GM19193 (cell line): ENCODE data around the gene DUS3L.

Experiments used
- POLR2A ChIP-seq: IDR thresholded peaks from 4 replicates; pipeline ENCODE4 v1.6.1; 2011; ENCODE audit not compliant: insufficient read depth, insufficient read length; ENCODE audit errors: extremely low read depth

Gene DUS3L

DNA sequence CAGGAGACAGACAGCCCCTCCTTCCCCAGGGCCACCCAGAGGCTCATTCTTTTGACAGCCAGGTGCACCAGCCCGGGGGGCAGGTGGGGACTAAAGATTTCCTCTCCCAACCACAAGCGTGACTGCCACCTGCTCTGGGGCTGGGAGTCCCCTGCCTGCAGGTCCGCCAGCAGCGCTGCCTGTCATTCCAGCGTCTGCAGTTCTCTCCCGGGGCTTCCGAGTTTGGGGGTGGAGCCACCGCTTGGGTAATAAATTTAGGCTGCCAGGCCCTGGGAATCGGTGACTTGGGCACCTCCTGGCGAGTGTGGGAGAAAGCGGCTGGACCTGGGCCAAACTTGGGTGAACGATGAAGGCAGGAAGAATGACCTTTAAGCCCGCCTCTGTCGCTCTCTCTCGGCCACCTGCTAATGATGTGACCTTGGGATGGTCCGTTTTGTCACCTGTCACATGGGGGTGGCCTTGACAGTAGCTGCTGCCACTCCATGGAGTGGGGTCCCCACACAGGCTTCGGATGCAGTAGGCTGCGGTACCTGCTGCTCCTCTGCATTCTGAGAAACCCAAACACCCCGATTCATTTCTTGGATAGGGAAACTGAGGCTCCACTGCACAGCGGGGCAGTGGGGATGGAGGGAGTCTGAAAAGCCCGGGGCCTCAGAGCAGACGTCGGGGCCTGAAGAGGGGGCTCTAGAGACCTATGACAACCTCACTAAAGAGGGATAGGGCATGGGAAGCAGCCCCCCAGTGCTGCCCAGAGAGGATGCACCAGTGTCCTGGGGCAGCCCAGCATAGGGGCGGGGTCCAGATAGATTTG lies 35.8 kb upstream of the DUS3L start:
- TF ChIP-seq POLR2A = no peak

- TF ChIP-seq POLR2A = no peak
Measured at GRCh38 chr19:5825178-5825577, 34.2 kb upstream of the DUS3L start.

- no peak for TF ChIP-seq POLR2A
Measured at GRCh38 chr19:5824751-5825150, 33.8 kb upstream of the DUS3L start.

DNA sequence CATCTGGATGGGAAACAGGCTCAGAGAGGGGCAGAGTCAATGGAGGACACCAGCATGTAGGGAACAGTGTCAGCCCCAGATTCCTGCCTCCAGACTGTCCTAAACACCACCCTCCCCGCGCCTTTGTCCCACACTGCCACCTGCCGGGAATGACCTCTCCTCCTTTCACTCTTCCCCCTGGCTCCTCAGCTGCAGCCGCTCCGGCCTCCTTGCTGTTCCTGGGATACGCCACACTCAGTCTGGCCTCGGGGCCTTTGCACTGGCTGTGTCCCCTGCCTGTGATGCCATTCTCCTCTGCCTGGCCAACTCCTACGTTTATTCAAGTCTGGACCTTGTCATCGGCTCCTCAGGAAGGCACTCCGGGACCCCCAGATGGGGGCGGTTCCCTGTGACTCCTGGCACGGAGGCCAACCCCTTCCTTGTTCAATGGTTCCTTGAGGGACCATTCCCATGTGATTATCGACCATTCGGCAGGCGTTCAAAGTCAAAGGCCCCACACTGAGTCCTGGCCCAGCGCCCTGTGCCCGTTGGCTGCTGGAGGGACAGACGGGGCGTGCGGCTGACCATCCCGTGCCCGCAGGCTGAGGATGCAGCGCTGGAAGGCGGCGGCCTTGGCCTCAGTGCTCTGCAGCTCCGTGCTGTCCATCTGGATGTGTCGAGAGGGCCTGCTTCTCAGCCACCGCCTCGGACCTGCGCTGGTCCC lies 32.8 kb upstream of the DUS3L start:
- TF ChIP-seq POLR2A = no peak

DNA sequence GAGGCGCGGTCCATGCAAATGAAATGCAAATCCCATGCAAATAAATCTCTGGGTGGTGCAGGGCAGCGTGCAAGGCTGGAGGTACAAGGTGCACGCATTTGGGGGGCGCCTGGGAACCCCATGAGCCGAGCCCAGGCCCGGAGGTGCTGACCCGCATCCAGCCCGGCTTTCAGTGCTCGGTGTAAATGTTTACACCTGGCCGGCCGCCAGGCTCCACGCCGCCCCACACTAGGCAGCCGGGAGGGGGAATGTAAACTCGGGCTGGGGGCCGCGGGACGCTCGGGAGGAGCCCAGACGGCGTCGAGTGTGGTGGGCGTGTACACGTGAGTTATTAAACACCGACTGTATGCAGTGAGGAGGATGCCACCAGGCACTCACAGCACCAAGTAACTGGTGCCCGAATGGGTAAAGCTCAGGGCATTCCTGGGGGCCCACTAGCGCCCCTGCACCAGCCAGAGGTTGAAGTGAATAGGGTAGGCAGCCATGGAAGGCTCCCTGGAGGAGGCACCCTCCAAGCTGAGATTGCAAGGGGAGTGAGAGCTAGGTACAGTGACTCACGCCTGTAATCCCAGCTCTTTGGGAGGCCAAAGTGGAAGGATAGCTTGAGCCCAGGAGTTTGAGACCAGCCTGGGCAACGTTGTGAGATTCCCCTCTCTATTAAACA lies 31.4 kb upstream of the DUS3L start:
- TF ChIP-seq POLR2A = no peak

GRCh38 chr19:5821521-5822180 lies 30.7 kb upstream of the DUS3L start:
- TF ChIP-seq POLR2A = no peak

GRCh38 chr19:5820785-5821184 lies 29.8 kb upstream of the DUS3L start:
- no peak for TF ChIP-seq POLR2A

- no peak for TF ChIP-seq POLR2A
Measured at GRCh38 chr19:5818594-5818993, 27.6 kb upstream of the DUS3L start.

- TF ChIP-seq POLR2A = no peak
Measured at GRCh38 chr19:5817218-5817617, 26.3 kb upstream of the DUS3L start.

DNA sequence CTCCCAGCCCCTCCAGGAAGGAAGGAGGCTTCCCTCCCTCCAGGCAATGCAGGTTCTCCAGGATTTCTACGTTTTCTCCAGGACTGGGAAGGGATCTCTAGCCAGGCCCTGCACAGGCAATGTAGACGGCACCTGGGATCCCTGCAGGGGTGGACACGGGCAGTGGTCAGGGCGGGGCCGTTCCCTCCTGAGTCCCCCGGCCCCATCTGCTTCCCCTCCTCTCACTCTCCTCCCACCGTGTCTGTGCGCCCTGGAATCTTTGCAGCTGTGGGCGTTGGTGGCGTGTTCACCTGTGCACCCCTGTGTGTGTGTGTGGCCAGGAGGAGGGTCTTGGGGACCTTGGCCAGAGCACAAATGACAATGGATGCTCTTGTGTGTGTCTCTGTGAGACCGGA lies 23.9 kb upstream of the DUS3L start:
- no peak for TF ChIP-seq POLR2A

DNA sequence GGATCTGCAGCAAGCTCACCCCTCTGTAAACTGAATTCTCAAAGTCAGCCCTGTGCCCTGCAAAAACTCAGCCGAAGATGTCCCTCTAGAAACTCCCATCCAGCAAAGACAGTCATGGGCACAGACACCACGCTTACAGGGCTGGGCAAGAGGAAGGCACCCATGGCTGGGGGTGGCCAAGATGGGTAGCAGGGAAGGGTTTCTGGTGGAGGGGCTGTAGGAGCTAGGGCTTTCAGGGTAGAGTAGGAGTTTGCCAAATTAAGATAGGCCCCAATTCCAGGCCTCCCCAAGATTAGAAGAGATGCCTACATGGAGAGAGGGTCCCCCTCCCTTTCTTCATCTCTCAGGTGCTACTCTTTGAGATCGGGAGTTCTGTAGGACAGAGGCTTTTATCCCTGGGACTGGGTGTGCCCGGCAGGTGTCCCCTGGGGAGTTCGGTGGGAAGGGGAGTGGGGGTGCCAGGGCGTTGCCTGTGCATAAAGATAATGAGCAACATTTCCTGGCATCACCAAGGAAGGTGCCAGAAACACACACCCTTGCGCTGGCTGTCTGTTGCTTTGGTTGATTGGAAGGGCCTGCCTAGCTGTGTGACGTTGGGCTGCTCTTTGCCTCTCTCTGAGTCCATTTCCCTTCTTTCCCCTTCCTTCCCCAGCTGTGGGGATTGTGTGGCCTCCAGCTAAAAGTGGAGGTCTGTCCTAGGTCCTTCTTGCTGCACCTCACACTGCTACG lies 23.3 kb upstream of the DUS3L start:
- TF ChIP-seq POLR2A = no peak

DNA sequence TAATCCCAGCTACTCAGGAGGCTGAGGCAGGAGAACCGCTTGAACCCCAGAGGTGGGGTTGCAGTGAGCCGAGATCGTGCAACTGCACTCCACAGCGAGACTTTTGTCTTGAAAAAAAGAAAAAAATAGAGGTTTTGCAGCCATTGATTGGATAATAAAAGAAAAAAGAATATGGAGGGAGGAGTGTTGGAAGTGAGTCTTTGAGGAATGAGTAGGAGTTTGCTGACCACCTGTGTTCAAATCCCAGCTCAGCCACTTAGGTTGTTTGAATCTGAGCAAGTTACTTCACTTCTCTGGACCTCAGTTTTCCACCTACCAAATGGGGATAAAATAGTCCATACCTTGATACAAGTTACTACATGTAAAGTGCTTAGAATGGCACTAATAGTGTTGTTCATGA lies 20.2 kb upstream of the DUS3L start:
- TF ChIP-seq POLR2A = no peak

GRCh38 chr19:5809469-5809868 lies 18.5 kb upstream of the DUS3L start:
- TF ChIP-seq POLR2A = no peak

DNA sequence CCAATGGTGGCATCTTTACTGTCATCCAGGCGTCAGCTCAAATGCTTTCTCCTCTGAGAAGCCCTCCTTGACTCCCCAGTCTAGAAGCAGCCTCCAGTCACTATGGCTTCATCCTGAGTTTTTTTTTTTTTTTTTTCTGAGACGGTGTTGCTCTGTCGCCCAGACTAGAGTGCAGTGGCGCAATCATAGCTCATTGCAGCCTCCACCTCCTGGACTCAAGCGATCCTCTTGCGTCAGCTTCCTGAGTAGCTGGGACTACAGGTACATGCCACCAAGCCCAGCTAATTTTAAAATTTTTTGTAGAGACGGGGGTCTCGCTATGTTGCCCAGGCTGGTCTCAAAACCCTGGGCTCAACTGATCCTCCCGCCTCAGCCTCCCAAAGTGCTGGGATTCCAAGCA lies 18.1 kb upstream of the DUS3L start:
- TF ChIP-seq POLR2A = no peak
